Panc1 (cell line): ENCODE results near the gene RNU5D-1. TPM values are rescaled to one million over a fixed set of nuclear protein-coding genes. Genes with fewer than 3 reads are reported as not detected.

ENCODE experiments used
- ATAC-seq: fragments of 200-7000 bp; cut with Tn5 transposase; 2 replicates; pipeline ENCODE4 v1.9.1; 2020; ENCODE audit warnings: mild to moderate bottlenecking, moderate library complexity
- BruUV-seq: library from RNA; stranded (reverse); fragments of 400-500 nt; replicated peaks from 2 replicates; lab custom pipeline; 2021; lab: Mats Ljungman, UMichigan
- CTCF ChIA-PET: fragments of 300-600 bp; sonication (Branson Sonifier 250); formaldehyde crosslinking; loops from one replicate; lab custom pipeline; 2022; ENCODE audit warnings: antibody characterized with exemption; lab: Charles Lee
- POLR2A ChIA-PET: fragments of 300-600 bp; sonication (Branson Sonifier 250); formaldehyde crosslinking; loops from one replicate; lab custom pipeline; 2022; ENCODE audit warnings: antibody characterized with exemption; lab: Charles Lee
- DNase-seq: peaks from one replicate; pipeline ENCODE4 v3.0.0-alpha.2; 2010; ENCODE audit warnings: low read depth, low spot score
- H3K27ac ChIP-seq: 2 replicates; pipeline ENCODE4 v1.5.1; 2011; ENCODE audit warnings: mild to moderate bottlenecking, low read length, inconsistent platforms
- H3K27me3 ChIP-seq: fragments of 200-500 bp; sonication (Bioruptor generic); 2 replicates; pipeline ENCODE4 v1.6.0; 2014; ENCODE audit warnings: low read length, inconsistent platforms; ENCODE audit not compliant: control insufficient read depth, insufficient read depth
- H3K36me3 ChIP-seq: fragments of 200-500 bp; sonication (Bioruptor generic); 2 replicates; pipeline ENCODE4 v1.5.1; 2014; ENCODE audit warnings: inconsistent platforms, mild to moderate bottlenecking, low read length, moderate library complexity; ENCODE audit not compliant: control insufficient read depth, insufficient read depth
- H3K4me1 ChIP-seq: 2 replicates; pipeline ENCODE4 v1.5.1; 2011; ENCODE audit warnings: inconsistent platforms, mild to moderate bottlenecking, low read length, moderate library complexity; ENCODE audit not compliant: control insufficient read depth, insufficient read depth
- H3K4me3 ChIP-seq, 2 experiments: 2 replicates each; pipeline ENCODE4 v1.5.1; 2011 to 2012; ENCODE audit warnings: low read depth in 2 of 2, low read length in 2 of 2, mild to moderate bottlenecking in 2 of 2, inconsistent platforms in 1 of 2, moderate library complexity in 1 of 2
- H3K9me3 ChIP-seq: fragments of 200-500 bp; sonication (Bioruptor generic); 2 replicates; pipeline ENCODE4 v1.5.1; 2014; ENCODE audit warnings: low read depth, mild to moderate bottlenecking, inconsistent platforms, low read length, moderate library complexity; ENCODE audit not compliant: control insufficient read depth, insufficient read depth
- CTCF ChIP-seq: fragments of 450-650 bp; IDR thresholded peaks from 2 replicates; pipeline ENCODE4 v1.5.1; 2017; ENCODE audit warnings: mild to moderate bottlenecking
- POLR2AphosphoS5 ChIP-seq: IDR thresholded peaks from 2 replicates; pipeline ENCODE4 v1.6.1; 2012; ENCODE audit warnings: mild to moderate bottlenecking, low read depth, low read length, moderate library complexity
- REST ChIP-seq, 2 experiments: IDR thresholded peaks; 2 replicates each; pipeline ENCODE4 v1.6.1; 2011 to 2012; ENCODE audit warnings: low read depth in 2 of 2, control low read depth in 1 of 2, low read length in 1 of 2, mild to moderate bottlenecking in 1 of 2, moderate library complexity in 1 of 2; ENCODE audit not compliant: insufficient read depth in 1 of 2
- SIN3A ChIP-seq: IDR thresholded peaks from 2 replicates; pipeline ENCODE4 v1.6.1; 2012; ENCODE audit warnings: low read depth, mild to moderate bottlenecking, low read length, moderate library complexity, borderline replicate concordance; ENCODE audit not compliant: insufficient read depth
- TCF7L2 ChIP-seq: IDR thresholded peaks from 2 replicates; pipeline ENCODE4 v1.6.1; 2011; ENCODE audit warnings: mild to moderate bottlenecking, low read depth, low read length, inconsistent platforms
- in situ Hi-C: cut with HindIII; loops from 2 replicates; pipeline ENCODE4 v1.10.0; 2016; ENCODE audit warnings: low sequenced_read_pairs, low pct_unique_long_range_greater_than_20kb
- intact Hi-C: fragments of 100-400 bp; cut with micrococcal nuclease; formaldehyde crosslinking; loops from one replicate; pipeline ENCODE4 v1.10.0; 2022; ENCODE audit not compliant: unreplicated experiment
- total RNA-seq: library from RNA; stranded (reverse); gene quantifications from one replicate; pipeline ENCODE4 v1.2.1, GENCODE V29; 2021; ENCODE audit not compliant: unreplicated experiment

The RNU5D-1 gene
- total RNA-seq, 1 experiment from 2014 or later: not detected

GRCh38 chr1:44707112-44707881, 23.7 kb downstream of the RNU5D-1 start:
- TF ChIP-seq SIN3A (no peak), REST (IDR thresholded peaks at IDR 0.05; ENCODE audit: insufficient read depth in 1 of 2, low read depth in 2 of 2, low read length in 1 of 2) (no peak), TCF7L2 (no peak), POLR2AphosphoS5 (no peak), CTCF (no peak)
- Histone ChIP-seq H3K36me3 (no peaks in the 10 kb centered on the region), H3K9me3 (no peaks in the 10 kb centered on the region), H3K27ac (no peak overlapping the region), H3K4me3 (no peak overlapping the region), H3K4me1 (peaks cover 3% of the 10 kb centered on the region; the same call in 1 of the 2 replicates), H3K27me3 (no peaks in the 10 kb centered on the region)
- BruUV-seq: no TSS peak
- CTCF ChIA-PET: interaction anchor here (0.6 kb wide), 2 partner anchors 14 to 16 kb away, joined by 3 read pairs; no protein-coding TSS in a partner anchor
- DNase-seq (peak; percentile 77), ATAC-seq (peak; percentile 88)
- in situ Hi-C loops (no loop called here), intact Hi-C loops (no loop called here)
- POLR2A ChIA-PET: no interaction called here

- in situ Hi-C loops (no loop called here), intact Hi-C loops (no loop called here)
- H3K4me3 ChIP-seq: no peak overlapping the region
- ChIA-PET POLR2A (interaction anchor here (0.6 kb wide), 1 partner anchor 24 kb away, joined by 4 read pairs; no protein-coding TSS in a partner anchor), CTCF (interaction anchor here (0.8 kb wide), 1 partner anchor 38 kb away, joined by 5 read pairs; no protein-coding TSS in a partner anchor)
- no peak overlapping the region for H3K27ac ChIP-seq
- H3K27me3 ChIP-seq: no peaks in the 10 kb centered on the region
- H3K36me3 ChIP-seq: no peaks in the 10 kb centered on the region
- no peaks in the 10 kb centered on the region for H3K9me3 ChIP-seq
- H3K4me1 ChIP-seq: peaks cover 3% of the 10 kb centered on the region; the same call in 1 of the 2 replicates
- ATAC-seq: no peak
- no peak for DNase-seq
- TF ChIP-seq TCF7L2: no peak
- no peak for TF ChIP-seq SIN3A
- TF ChIP-seq CTCF: no peak
- no peak for TF ChIP-seq POLR2AphosphoS5
- BruUV-seq: no TSS peak
Measured at GRCh38 chr1:44705938-44706337, 25.0 kb downstream of the RNU5D-1 start.
